ENCODE measurements around the gene GRIK1.

Gene GRIK1

DNA sequence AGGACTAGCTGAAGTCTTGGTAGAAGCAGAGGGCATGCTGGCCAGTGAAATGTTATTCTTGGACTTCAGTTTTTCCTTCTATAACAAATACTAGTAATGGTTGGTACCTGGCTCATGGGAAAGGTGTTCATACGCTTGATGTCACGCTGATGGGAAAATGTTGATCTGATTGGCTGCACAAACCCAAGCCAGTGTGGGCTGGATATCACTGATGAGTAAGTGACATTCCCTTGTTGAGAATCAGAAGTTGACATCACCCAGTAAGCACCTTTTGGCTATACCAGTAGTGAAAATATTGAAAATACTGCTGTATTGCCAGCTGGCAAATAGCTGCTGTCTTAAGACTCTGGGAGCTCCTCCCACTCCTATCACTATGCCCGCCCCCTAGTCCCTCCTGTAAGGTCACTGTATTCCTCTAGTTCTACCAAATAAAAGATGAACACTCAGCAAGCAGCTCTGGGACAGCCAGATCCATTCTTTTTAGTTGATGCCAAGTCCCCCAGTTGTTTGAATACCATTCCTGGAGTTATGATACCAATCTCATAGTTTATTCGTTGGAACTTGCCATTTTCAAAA is 168.2 kb downstream of the GRIK1 start:
- no peak for DNase-seq

DNA sequence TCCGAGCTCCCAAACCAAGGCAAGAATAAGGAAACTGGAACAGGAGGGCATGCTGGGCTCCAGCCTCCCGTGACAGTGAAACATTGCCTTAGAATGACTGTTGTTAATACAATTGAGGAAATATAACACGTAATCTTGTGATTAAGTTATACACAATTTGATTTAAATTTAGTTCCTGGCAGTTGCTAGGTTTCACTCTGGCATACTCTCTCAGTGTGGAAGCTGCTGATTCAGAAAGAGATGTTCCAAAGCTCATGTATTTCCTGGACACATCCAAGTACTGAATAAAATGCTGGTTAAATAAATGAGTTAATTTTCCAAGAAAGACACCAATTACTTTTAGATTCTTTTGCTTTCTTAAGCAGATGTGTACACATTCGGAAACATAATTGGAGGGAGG is 176.1 kb downstream of the GRIK1 start:
- no peak for DNase-seq

GRCh38 chr21:29762570-29763082 is 177.2 kb downstream of the GRIK1 start:
- no peak for DNase-seq

GRCh38 chr21:29753216-29753615 is 186.6 kb downstream of the GRIK1 start:
- peak; percentile 10 for DNase-seq

- no peak for DNase-seq
Observed at GRCh38 chr21:29751473-29752185, 188.2 kb downstream of the GRIK1 start.

DNA sequence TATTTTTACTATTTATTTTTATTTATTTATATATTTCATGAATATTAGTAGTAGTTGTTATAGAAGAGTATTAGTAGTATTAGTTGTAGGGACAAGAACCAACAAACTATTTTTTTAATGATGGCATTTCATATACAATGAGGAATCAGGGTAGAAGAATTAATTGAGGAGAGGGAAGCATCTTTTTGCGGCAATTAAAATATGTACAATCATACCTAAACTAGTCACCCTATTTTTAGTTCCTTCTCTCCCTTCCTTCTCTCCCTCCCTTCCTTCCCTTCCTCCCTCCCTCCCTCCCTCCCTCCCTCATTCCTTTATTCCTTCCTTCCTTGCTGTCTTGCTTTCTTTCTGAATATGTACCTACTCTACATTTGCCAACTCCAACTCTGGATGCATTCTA is 189.8 kb downstream of the GRIK1 start:
- DNase-seq = no peak

DNA sequence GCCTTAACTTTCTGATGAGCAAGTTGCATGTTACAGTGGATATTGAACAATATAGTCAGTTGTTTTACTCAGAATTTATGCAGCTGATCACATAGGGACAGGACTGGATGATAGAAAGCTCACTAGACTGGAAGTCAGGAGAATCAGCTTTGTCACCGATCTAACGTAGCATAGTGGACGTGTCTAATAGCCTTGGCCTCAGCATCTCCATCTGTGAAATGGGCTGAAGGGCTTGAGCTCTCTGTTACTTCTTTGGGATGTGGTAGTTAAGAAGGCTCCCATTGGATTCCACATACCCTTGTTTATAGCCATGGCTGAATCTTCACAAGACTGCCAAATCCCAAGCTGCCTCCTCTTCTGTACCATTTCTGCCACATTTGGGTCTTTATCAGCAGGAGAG is 190.6 kb downstream of the GRIK1 start:
- DNase-seq = no peak

- no peak for DNase-seq
Observed at GRCh38 chr21:29748391-29749167, 191.2 kb downstream of the GRIK1 start.

DNA sequence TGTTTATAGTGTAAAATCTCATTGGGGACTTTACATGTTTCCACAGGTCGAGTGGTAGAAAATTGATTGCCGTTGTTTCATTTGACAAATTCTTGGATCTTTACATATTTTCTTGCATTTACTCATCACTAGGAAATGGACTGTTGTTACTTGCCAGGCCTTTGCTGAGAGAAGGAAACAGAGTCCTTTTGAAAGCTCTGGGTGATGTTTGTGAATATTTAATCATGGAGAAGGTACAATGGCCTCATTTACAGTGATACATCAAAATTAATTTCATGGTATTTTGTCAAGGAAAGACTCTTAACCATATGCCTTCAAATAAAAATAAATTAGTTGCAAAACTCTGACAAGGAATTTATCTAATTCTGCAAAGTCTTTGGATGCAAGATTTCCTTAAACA is 198.0 kb downstream of the GRIK1 start:
- no peak for DNase-seq

DNA sequence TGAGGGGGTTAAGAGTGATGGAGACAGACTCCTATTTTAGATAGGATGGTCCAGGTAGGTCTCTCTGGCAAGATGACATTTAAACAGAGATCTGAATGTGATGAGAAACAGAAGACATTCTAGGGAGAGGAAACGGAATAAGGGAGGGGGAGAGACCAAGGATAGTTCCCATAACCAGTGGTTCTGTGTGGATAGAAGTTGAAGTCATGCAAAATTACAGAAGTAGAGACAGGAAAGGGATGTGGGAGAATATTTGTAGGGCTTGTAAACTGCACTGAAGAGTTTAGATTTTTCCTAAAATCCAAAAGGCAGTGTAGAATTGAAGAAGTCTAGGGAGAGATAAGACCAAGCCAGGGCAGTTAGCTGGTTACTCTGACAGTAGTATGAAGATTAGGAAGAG is 200.6 kb downstream of the GRIK1 start:
- no peak for DNase-seq

GRCh38 chr21:29738730-29739129 is 201.1 kb downstream of the GRIK1 start:
- DNase-seq = no peak

DNA sequence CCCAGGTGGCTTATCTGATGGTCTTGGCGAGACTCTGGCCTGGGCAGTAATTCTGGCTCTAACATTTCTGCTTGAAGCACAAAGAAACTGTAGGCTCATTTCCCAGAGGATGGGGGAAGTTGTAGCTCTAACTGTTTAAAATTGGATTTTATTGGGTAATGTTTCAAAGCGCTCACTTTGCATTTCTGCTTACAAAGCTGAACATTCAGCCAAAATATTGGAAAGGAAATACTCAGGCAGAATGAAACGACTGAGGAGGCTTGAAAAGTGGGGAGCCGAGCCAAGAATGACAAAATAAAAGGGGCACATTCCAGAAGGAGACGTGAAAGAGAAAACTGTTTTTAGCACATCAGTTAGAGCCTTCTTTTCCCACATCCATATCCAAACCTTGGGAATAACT is 202.6 kb downstream of the GRIK1 start:
- no peak for DNase-seq

- DNase-seq = peak; percentile 32
Observed at GRCh38 chr21:29730281-29730680, 209.5 kb downstream of the GRIK1 start.

- no peak for DNase-seq
Observed at GRCh38 chr21:29726044-29726443, 213.8 kb downstream of the GRIK1 start.

- no peak for DNase-seq
Observed at GRCh38 chr21:29725025-29725736, 214.6 kb downstream of the GRIK1 start.

DNA sequence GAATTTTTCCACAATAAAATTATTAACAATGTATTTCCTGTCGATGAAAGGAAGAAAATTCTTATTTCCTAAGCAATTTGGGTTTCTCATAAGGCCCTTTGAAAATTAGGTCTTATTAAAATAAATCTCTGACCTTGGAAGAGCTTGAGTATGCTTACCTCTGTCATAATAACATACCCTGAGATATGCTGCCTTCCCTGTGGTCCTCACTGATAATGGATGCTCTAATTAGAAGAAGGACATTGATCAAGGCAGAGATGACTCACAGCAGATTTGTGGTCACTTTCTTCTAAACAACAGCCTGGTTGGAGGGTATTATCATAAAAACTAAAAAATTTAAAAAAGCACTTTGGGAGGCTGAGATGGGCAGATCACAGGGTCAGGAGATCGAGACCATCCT is 217.8 kb downstream of the GRIK1 start:
- no peak for DNase-seq

DNA sequence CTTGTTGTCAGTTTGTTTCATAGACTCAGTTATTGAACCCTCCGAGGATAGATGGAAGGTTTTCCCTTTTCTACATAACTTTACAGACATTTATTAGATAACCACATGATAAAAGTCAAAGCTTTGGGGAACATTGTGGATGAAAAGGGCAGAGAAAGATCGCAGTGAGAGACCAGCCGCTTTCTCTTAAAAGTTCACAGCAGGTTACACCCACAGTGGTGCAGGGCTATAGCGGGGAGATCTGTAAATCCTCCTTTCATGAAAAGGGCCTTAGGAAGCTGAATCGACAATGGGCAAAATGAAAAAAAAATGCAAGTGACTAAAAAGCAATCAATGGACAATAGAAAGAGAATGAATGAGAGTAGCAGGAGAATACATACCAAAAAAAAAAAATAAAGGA is 218.6 kb downstream of the GRIK1 start:
- DNase-seq = no peak

GRCh38 chr21:29719521-29719920 is 220.3 kb downstream of the GRIK1 start:
- no peak for DNase-seq

- DNase-seq = peak; percentile 6
Observed at GRCh38 chr21:29718081-29718815, 221.5 kb downstream of the GRIK1 start.

DNA sequence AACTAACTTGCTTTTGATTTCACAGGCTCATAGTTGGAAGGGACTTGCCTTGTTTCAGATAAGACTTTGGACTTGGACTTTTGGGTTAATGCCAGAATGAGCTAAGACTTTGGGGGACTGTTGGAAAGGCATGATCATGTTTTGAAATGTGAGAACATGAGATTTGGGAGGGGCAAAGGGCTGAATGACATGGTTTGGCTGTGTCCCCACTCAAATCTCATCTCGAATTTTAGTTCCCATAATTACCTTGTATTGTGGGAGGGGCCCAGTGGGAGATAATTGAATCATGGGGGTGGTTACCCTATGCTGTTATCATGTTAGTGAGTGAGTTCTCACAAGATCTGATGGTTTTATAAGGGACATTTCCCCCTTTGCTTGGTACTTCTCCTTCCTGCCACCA is 222.1 kb downstream of the GRIK1 start:
- DNase-seq = no peak

DNA sequence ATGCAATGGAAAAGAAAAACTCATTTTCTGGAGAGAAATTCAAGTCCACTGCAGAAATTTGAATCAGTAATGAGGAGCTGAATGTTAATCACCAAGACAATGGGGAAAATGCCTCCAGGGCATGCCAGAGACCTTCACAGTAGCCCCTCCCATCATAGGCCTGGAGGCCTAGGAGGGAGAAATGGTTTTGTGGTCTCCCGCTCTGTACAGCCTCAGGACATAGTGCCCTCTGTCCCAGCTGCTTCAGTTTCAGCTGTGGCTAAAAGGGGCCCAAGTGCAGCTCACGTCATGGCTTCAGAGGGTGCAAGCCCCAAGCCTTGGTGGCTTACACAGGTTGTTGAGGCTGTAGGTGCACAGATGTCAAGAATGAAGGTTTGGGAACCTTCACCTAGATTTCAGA is 223.0 kb downstream of the GRIK1 start:
- no peak for DNase-seq

- DNase-seq = no peak
Observed at GRCh38 chr21:29715089-29715488, 224.7 kb downstream of the GRIK1 start.

DNA sequence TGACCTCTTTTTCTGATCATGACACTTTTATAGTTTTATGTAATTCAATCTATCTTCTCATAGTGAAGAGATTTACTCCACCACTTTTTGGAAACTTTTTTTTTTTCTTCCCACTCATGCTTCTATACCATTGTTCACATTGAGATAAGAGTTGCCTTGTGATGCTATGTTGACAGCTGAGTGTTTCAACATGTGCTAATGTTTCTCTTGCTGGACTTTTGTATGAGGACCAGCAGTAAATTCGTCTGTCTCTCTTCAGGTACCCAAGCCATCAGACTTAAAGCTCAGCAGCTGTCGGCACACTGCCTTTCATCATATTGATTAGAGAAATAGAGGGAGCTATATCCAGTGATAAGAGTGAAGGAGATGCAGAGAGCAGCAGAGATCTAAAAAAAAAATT is 227.0 kb downstream of the GRIK1 start:
- no peak for DNase-seq
